ENCODE data around the gene RSPH3. TPM values are rescaled to one million over a fixed set of nuclear protein-coding genes. Genes with fewer than 3 reads are reported as not detected.
"Not testable (repeated sequence)": the region's sequence is repeated elsewhere in the genome, so short reads cannot be mapped to it uniquely, and the experiment has no call there.

Gene RSPH3
- total RNA-seq, 4 donors from 2014 or later, result 16.8 to 22.5 (median 20.2) TPM

DNA sequence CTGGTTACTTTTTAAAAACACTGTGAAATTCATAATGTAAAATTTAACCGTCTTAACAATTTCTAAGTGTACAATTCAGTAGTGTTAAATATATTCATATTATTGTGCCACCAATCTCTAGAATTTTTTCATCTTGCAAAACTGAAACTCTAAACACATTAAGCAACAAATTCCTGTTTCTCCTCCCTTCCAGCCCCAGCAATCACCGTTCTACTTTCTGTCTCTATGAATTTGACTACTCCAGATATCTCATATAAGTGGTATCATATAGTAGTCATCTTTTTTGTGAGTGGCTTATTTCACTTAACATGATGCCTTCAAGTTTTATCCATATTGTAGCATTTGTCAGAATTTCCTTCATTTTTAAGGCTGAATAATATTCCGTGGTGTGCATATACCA lies 44.7 kb downstream of the RSPH3 start:
- TF ChIP-seq CTCF (IDR thresholded peaks at IDR 0.05) (no peak), POLR2A (IDR thresholded peaks at IDR 0.05) (no peak)
- H3K36me3 ChIP-seq, result no peaks in the 10 kb centered on the region
- H3K27me3 ChIP-seq, result no peaks in the 10 kb centered on the region
- H3K27ac ChIP-seq, result no peak overlapping the region
- H3K9me3 ChIP-seq, result no peaks in the 10 kb centered on the region
- WGBS, 2 donors, result 93 to 96% methylated on average over 3 of the region's 3 CpGs
- no peaks in the 10 kb centered on the region for H3K4me1 ChIP-seq
- DNase-seq, result no peak
- intact Hi-C loops (cut with DNase I), result no loop called here
- H3K4me3 ChIP-seq (replicated peaks in 1 of 3), result no peak overlapping the region

- no peaks in the 10 kb centered on the region for H3K4me1 ChIP-seq
- no peak for DNase-seq
- no peaks in the 10 kb centered on the region for H3K27me3 ChIP-seq
- intact Hi-C loops (cut with DNase I), result no loop called here
- no peaks in the 10 kb centered on the region for H3K9me3 ChIP-seq
- no peak overlapping the region for H3K27ac ChIP-seq
- TF ChIP-seq CTCF (IDR thresholded peaks at IDR 0.05) (no peak), POLR2A (IDR thresholded peaks at IDR 0.05) (no peak)
- 61 to 71% methylated on average over 2 of the region's 2 CpGs for WGBS, 2 donors
- no peaks in the 10 kb centered on the region for H3K36me3 ChIP-seq
- H3K4me3 ChIP-seq (replicated peaks in 1 of 3), result no peak overlapping the region
Measured at GRCh38 chr6:158954753-158955152, 45.2 kb downstream of the RSPH3 start.

- DNase-seq; H3K36me3 ChIP-seq; intact Hi-C loops (cut with DNase I); H3K9me3 ChIP-seq; H3K4me1 ChIP-seq; H3K4me3 ChIP-seq (replicated peaks in 1 of 3); H3K27me3 ChIP-seq; H3K27ac ChIP-seq: not testable (repeated sequence)
- WGBS, 2 donors, result 95 to 97% methylated on average over 3 of the region's 3 CpGs
Measured at GRCh38 chr6:158952011-158952410, 48.0 kb downstream of the RSPH3 start.

- H3K36me3 ChIP-seq; H3K4me1 ChIP-seq; DNase-seq; H3K27me3 ChIP-seq; intact Hi-C loops (cut with DNase I); H3K9me3 ChIP-seq; H3K27ac ChIP-seq; H3K4me3 ChIP-seq (replicated peaks in 1 of 3): not testable (repeated sequence)
- 94 to 97% methylated on average over 2 of the region's 2 CpGs for WGBS, 2 donors
Measured at GRCh38 chr6:158951565-158951964, 48.4 kb downstream of the RSPH3 start.

- intact Hi-C loops (cut with DNase I), result no loop called here
- Histone ChIP-seq H3K36me3 (no peaks in the 10 kb centered on the region), H3K9me3 (no peaks in the 10 kb centered on the region), H3K4me1 (no peaks in the 10 kb centered on the region), H3K4me3 (replicated peaks in 1 of 3) (no peak overlapping the region), H3K27me3 (no peaks in the 10 kb centered on the region), H3K27ac (no peak overlapping the region)
- no peak for TF ChIP-seq CTCF (IDR thresholded peaks at IDR 0.05)
- no peak for TF ChIP-seq POLR2A (IDR thresholded peaks at IDR 0.05)
- DNase-seq, result no peak
- 89 to 91% methylated on average over 8 of the region's 8 CpGs for WGBS, 2 donors
Measured at GRCh38 chr6:158947284-158947683, 52.7 kb downstream of the RSPH3 start.

DNA sequence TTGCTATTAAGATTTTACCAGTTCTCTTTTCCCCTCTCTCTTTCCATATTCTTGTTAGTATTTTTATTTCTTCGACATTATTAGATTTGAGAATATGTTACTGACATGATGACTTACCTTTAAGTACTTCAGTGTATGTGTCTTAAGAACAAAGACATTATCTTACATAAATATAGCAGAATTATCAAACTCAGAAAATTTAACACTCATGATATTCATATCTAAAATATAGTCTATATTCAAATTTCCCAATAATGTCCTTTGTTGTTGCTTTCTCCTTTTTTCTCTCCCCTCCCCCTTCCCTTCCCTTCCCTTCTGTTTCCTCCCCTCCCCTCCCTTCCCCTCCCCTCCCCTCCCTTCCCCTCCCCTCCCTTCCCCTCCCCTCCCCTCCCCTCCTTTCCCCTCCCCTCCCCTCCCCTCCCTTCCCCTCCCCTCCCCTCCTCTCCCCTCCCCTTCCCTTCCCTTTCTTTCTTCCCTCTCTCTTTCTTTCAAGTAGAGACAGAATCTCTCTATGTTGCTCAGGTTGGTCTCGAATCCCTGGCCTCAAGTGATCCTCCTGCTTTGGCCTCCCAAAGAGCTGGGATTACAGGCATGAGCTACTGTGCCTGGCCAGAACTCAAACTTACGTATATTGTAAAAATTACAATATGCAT lies 56.5 kb downstream of the RSPH3 start:
- 94 to 97% methylated on average over 3 of the region's 3 CpGs for WGBS, 2 donors
- no peak for TF ChIP-seq POLR2A (IDR thresholded peaks at IDR 0.05)
- TF ChIP-seq CTCF (IDR thresholded peaks at IDR 0.05), result no peak
- no peak for DNase-seq

More for the DNA sequence above, 56.5 kb downstream of the RSPH3 start:
- H3K27ac ChIP-seq, result no peak overlapping the region
- no peak overlapping the region for H3K4me3 ChIP-seq (replicated peaks in 1 of 3)
- no peaks in the 10 kb centered on the region for H3K4me1 ChIP-seq
- no peaks in the 10 kb centered on the region for H3K9me3 ChIP-seq
- H3K36me3 ChIP-seq, result no peaks in the 10 kb centered on the region
- H3K27me3 ChIP-seq, result no peaks in the 10 kb centered on the region
- intact Hi-C loops (cut with DNase I), result no loop called here
